ENCODE data around the gene EVC. TPM values are rescaled to one million over a fixed set of nuclear protein-coding genes. Genes with fewer than 3 reads are reported as not detected.
"Not testable (repeated sequence)": the region's sequence is repeated elsewhere in the genome, so short reads cannot be mapped to it uniquely, and the experiment has no call there.

Gene EVC
- polyA plus RNA-seq, 1 donor, result 52.7 TPM

DNA sequence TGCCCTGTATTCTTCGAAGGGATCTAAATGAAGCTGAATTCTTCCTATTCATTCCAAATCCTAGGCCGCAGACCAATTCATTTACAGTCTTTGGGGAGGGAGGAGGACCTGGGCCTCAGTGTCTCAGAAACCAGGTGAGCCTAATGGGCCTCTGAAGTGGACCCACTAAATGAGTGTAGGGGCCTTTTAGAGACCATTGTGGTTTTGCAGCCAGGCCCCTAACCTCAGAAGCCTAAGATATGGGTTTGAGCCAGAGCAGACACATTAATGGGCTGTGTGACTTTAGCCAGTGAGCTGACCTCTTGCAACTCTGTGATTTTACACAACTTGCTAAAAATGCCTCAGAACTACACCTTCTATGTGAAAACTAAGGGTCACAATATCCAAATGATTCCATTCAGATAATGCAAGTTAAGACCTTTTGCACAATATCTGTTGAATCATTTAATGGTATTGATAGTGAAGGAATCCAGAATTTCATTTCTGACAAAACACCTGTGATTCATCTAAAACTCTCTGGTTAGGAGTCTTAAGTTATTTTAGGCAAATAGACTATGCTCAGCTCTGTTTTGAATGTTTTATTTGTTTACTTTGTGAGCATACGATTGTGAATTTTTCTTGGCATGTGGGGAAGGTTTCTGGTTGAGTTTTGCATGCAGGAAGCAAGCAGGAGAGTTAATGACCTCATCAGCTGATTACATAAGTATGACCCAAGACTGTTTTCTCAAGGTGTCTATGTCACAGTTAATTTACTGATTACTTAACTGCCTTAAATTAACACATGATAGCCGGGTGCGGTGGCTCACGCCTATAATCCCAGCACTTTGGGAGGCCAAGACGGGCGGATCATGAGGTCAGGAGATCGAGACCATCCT lies 75.0 kb downstream of the EVC start:
- no peak for DNase-seq

GRCh38 chr4:5787311-5787710 lies 76.3 kb downstream of the EVC start:
- no peak for DNase-seq

GRCh38 chr4:5788144-5788543 lies 77.1 kb downstream of the EVC start:
- no peak for DNase-seq

DNA sequence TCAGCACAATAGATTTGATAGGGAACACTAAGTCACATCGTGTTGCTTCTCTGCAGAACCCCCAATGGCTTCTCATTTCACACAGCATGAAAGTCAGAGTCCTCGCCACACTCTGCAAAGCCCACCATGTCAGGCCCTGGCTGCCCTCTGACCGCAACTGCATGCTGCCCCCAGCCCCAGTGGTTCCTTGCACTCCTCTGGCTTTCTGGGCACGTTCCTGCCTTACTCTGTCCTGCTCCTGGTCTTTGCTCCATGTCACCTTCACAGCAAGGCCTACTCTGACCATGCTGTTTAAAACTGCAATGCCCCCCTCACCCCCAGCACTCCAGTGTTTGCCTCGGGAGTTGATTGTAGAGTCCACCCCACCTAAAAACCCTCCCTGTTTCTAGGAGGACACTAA lies 78.1 kb downstream of the EVC start:
- DNase-seq, result no peak

DNA sequence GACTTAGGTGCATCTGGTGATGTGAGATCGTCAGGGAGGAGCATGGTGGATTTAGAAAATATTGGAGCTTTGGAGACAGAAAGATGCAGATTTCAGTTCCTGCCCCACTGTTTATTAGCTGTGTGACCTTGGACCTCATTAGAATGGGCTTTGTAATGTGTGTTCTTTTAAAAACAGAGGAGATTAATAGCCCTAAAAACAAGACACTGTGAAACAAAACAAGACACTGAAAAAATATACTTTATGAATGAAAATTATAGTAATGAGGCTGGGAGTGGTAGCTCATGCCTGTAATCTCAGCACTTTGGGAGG lies 79.5 kb downstream of the EVC start:
- no peak for DNase-seq

DNA sequence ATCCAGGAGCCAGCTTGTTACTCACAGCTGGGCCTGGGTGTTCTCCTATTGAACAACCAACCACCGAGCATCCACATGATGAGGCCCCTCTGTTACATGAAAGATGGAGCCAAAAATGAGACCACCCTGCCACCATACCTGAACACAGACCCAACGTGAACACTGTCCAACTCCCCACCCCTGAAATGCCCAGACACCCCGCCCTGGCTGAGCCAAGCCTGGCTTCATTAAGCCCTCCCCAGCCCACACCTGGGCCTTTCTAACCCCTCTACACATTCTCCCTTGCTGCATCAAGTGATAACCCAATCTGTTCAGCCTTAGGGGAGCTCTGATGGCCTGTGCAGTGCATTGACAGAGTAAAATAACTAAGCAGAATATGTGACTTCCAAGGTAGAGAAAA lies 80.7 kb downstream of the EVC start:
- no peak for DNase-seq

GRCh38 chr4:5793514-5793913 lies 82.5 kb downstream of the EVC start:
- no peak for DNase-seq

GRCh38 chr4:5795580-5795979 lies 84.6 kb downstream of the EVC start:
- no peak for DNase-seq

- DNase-seq, result no peak
Measured at GRCh38 chr4:5796976-5797375, 86.0 kb downstream of the EVC start.

GRCh38 chr4:5797866-5798265 lies 86.9 kb downstream of the EVC start:
- no peak for DNase-seq

GRCh38 chr4:5798462-5798861 lies 87.5 kb downstream of the EVC start:
- DNase-seq, result no peak

- DNase-seq, result no peak
Measured at GRCh38 chr4:5798946-5799345, 87.9 kb downstream of the EVC start.

- DNase-seq, result no peak
Measured at GRCh38 chr4:5799406-5799805, 88.4 kb downstream of the EVC start.

- no peak for DNase-seq
Measured at GRCh38 chr4:5800496-5800895, 89.5 kb downstream of the EVC start.

DNA sequence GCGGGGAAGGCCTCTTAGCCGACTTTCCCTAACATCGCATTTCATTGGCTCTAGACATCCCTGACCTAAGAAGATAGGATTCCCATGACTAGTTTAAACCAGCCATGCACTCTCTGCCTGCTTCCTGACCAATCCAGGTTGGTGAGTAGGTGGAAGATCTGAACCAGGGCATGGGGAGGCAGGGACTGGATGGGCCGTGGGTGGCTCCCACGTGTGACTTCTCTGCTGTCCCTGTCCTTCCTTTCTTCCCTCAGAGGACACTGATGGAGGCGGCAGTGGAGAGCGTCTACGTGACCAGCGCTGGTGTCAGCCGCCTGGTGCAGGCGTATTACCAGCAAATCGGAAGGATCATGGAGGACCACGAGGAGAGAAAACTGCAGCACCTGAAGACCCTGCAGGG lies 90.7 kb downstream of the EVC start:
- DNase-seq, result no peak

DNA sequence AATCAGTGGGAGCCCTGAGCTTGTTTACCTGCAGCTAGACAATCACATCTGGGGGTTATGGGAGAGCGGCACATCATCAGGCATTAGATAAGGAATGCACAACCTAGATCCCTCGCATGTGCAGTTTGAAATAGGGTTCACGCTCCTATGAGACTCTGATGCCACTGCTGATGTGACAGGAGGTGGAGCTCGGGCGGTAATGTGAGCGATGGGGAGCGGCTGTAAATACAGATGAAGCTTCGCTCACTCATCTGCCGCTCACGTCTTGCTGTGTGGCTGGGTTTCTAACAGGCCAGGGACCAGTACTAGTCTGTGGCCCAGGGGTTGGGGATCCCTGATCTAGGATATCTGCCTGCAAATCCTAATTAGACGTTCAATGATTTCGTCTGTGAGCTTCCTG lies 91.6 kb downstream of the EVC start:
- DNase-seq, result no peak

GRCh38 chr4:5804656-5805055 lies 93.7 kb downstream of the EVC start:
- no peak for DNase-seq

DNA sequence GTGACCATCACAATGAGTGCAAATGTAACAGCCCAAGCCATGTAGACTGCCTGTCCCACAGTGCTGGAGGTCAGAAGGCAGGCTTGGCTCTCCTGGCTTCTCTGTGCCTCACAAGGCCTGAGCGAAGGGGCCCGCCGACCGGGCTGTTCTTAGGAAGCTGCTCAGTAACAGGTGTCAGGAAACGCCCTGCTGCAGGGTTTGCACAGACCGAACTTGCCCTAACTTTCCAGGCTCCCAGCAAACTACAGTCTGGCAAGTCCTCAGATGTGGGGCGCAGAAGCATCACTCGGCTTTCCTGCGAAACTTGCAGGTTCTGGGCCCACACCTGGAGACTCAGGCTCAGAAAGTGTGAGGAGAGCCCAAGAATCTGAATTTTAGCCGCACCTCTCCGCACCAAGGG lies 94.3 kb downstream of the EVC start:
- no peak for DNase-seq

DNA sequence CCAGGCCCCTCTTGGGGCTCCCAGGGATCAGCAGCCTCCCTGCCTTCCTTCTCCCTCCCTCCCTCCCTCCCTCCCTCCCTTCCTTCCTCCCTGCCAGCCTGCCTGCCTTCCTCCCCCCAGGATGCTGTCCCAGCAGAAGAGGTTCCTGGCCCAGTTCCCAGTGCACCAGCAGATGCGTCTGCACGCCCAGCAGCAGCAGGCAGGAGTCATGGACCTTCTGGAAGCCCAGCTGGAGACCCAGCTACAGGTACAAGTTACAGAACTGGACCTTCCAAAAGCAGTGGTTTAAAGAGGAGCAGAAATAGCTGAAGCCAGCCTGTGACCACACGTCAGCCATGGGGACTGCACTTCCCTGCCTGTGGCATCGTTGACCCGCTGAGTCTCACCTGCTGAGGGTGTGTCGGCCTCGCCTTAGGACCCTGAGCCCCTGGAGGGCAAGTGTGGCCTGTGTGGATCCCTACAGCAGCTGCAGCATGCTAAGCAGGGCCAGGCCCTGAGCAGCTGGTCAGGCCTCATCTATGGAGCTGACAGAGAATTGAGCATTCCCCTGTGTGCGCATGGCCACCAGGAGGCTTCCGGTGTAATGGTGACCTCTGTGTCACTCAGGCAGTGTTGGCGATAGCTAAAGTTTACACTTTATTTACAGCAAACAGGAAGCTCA lies 97.2 kb downstream of the EVC start:
- no peak for DNase-seq

DNA sequence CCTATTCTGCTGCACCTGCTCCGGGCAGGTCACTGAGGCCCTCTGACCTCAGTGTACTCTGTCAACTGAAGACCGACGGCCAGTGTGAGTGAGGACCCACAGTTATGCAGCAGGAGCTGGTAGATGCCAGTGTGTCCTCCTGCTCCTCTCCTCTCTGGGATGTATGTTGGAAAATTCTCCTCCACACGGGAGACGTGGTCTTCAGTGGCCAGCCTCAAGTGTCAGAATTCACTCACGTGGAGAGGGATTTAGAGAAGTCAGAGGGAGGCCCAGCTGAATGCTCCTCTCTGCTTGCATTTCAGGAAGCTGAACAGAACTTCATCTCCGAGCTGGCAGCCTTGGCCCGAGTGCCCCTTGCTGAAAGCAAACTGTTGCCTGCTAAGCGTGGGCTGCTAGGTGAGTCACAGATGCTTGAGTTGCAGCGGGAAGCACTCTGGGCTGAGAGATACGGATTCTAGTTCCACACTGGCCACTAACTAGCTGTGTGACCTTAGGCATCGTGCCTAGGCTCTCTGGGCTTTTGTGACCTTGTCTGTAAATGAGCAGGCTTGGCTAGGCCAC lies 98.3 kb downstream of the EVC start:
- DNase-seq, result no peak

GRCh38 chr4:5810151-5810550 lies 99.2 kb downstream of the EVC start:
- no peak for DNase-seq

GRCh38 chr4:5810770-5811430 lies 99.9 kb downstream of the EVC start:
- no peak for DNase-seq

DNA sequence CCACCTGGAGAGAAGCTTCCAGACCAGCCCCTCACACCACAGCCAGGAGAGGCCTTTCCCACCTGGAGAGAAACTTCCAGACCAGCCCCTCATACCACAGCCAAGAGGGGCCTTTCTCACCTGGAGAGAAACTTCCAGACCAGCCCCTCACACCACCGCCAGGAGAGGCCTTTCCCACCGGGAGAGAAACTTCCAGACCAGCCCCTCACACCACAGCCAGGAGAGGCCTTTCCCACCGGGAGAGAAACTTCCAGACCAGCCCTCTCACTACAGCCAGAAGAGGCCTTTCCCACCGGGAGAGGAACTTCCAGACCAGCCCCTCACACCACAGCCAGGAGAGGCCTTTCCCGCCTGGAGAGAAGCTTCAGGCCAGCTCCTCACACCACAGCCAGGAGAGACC lies 101.1 kb downstream of the EVC start:
- not testable (repeated sequence) for DNase-seq

Data from left kidney (tissue), 2 donors.